SK-MEL-5 (cell line): ENCODE results near the gene AGR2. TPM values are rescaled to one million over a fixed set of nuclear protein-coding genes. Genes with fewer than 3 reads are reported as not detected.
"Not testable (repeated sequence)": the region's sequence is repeated elsewhere in the genome, so short reads cannot be mapped to it uniquely, and the experiment has no call there.

ENCODE experiments used
- DNase-seq: peaks from one replicate; pipeline ENCODE4 v3.0.0-alpha.2; 2016; ENCODE audit warnings: low read depth, low spot score
- in situ Hi-C: cut with HindIII; loops from 2 replicates; pipeline ENCODE4 v1.10.0; 2016; ENCODE audit warnings: low sequenced_read_pairs, high pct_unique_total_duplicates, low pct_unique_long_range_greater_than_20kb
- total RNA-seq: library from RNA; depleted of rRNA; stranded (reverse); fragments of >200 nt; shearing (Covaris generic); gene quantifications from 2 replicates; pipeline ENCODE4 v1.2.3, GENCODE V29; 2014

AGR2 gene
- total RNA-seq, 1 experiment from 2014 or later: not detected

- DNase-seq: no peak
- in situ Hi-C loops: no loop called here
These were observed 17.7 kb downstream of the AGR2 start for GRCh38 chr7:16787127-16787526.

- peak; percentile 59 for DNase-seq
- in situ Hi-C loops: no loop called here
These were observed 18.5 kb downstream of the AGR2 start for GRCh38 chr7:16786257-16786656.

GRCh38 chr7:16785846-16786245 lies 19.0 kb downstream of the AGR2 start:
- DNase-seq: peak; percentile 71
- in situ Hi-C loops: no loop called here

GRCh38 chr7:16785321-16785720 lies 19.5 kb downstream of the AGR2 start:
- peak; percentile 46 for DNase-seq
- in situ Hi-C loops: no loop called here

- no peak for DNase-seq
- in situ Hi-C loops: no loop called here
These were observed 24.2 kb downstream of the AGR2 start for GRCh38 chr7:16780596-16780995.

GRCh38 chr7:16779051-16779450 lies 25.7 kb downstream of the AGR2 start:
- in situ Hi-C loops: no loop called here
- no peak for DNase-seq

- no peak for DNase-seq
- in situ Hi-C loops: no loop called here
These were observed 26.3 kb downstream of the AGR2 start for GRCh38 chr7:16778476-16778875.

- in situ Hi-C loops: no loop called here
- DNase-seq: no peak
These were observed 28.7 kb downstream of the AGR2 start for GRCh38 chr7:16776053-16776452.

GRCh38 chr7:16774986-16775385 lies 29.8 kb downstream of the AGR2 start:
- in situ Hi-C loops: no loop called here
- no peak for DNase-seq

GRCh38 chr7:16774294-16774693 lies 30.5 kb downstream of the AGR2 start:
- DNase-seq: no peak
- in situ Hi-C loops: no loop called here

GRCh38 chr7:16773884-16774283 lies 30.9 kb downstream of the AGR2 start:
- in situ Hi-C loops: no loop called here
- DNase-seq: no peak

- DNase-seq: no peak
- in situ Hi-C loops: no loop called here
These were observed 31.5 kb downstream of the AGR2 start for GRCh38 chr7:16773326-16773725.

GRCh38 chr7:16770657-16771329 lies 34.0 kb downstream of the AGR2 start:
- in situ Hi-C loops: no loop called here
- DNase-seq: no peak

- DNase-seq, in situ Hi-C loops: not testable (repeated sequence)
These were observed 34.8 kb downstream of the AGR2 start for GRCh38 chr7:16769994-16770393.

- no peak for DNase-seq
- in situ Hi-C loops: no loop called here
These were observed 39.4 kb downstream of the AGR2 start for GRCh38 chr7:16765436-16765859.

GRCh38 chr7:16764942-16765341 lies 39.9 kb downstream of the AGR2 start:
- DNase-seq: no peak
- in situ Hi-C loops: no loop called here

- DNase-seq: no peak
- in situ Hi-C loops: no loop called here
These were observed 42.6 kb downstream of the AGR2 start for GRCh38 chr7:16762177-16762576.

GRCh38 chr7:16759840-16760239 lies 45.0 kb downstream of the AGR2 start:
- in situ Hi-C loops: no loop called here

GRCh38 chr7:16758631-16759611 lies 45.9 kb downstream of the AGR2 start:
- in situ Hi-C loops: no loop called here
- DNase-seq: no peak

More at GRCh38 chr7:16759840-16760239, 45.0 kb downstream of the AGR2 start:
- DNase-seq: no peak
